DOHH2 (cell line): ENCODE measurements around the gene DYNC1LI1.

ENCODE experiments used
- CTCF ChIP-seq: fragments of 200-600 bp; sonication (generic); IDR thresholded peaks from one replicate; pipeline ENCODE4 v1.5.1; 2014; ENCODE audit warnings: antibody characterized with exemption, mild to moderate bottlenecking, low read depth, low read length; ENCODE audit not compliant: poor library complexity, severe bottlenecking
- EZH2phosphoT487 ChIP-seq: fragments of 200-600 bp; sonication (generic); IDR thresholded peaks from 2 replicates; pipeline ENCODE4 v1.6.1; 2017; ENCODE audit warnings: borderline replicate concordance, mild to moderate bottlenecking, antibody characterized with exemption, low read length, moderate library complexity, mixed read lengths

- TF ChIP-seq CTCF: no peak
- TF ChIP-seq EZH2phosphoT487: no peak
These were observed 7.2 kb upstream of the DYNC1LI1 start for GRCh38 chr3:32577581-32578556.
